Prostate gland (tissue), 2 donors: ENCODE data around the gene GOLGA6C. TPM values are rescaled to one million over a fixed set of nuclear protein-coding genes. Genes with fewer than 3 reads are reported as not detected.

Source experiments
- DNase-seq: peaks from one replicate; pipeline ENCODE4 v3.0.0-alpha.2; 2019; ENCODE audit warnings: low spot score
- H3K27ac ChIP-seq, 2 donors: fragments of 200-600 bp; sonication (generic); 2 replicates each; pipeline ENCODE4 v1.5.1; 2017 to 2019
- H3K27me3 ChIP-seq: fragments of 200-600 bp; sonication (generic); replicated peaks from 2 replicates; pipeline ENCODE4 v1.5.1; 2019; ENCODE audit not compliant: insufficient read depth
- H3K36me3 ChIP-seq, 2 donors: fragments of 200-600 bp; sonication (generic); 1 replicate in 1 of 2; 2 replicates in 1 of 2; pipeline versions ENCODE4 v1.5.1 to v1.8.1; 2017 to 2019
- H3K4me1 ChIP-seq: fragments of 200-600 bp; sonication (generic); replicated peaks from 2 replicates; pipeline ENCODE4 v1.5.1; 2019
- H3K4me3 ChIP-seq, 2 donors: fragments of 200-600 bp; sonication (generic); 2 replicates each; pipeline ENCODE4 v1.5.1; 2017 to 2019
- H3K9me3 ChIP-seq: fragments of 200-600 bp; sonication (generic); 2 replicates; pipeline ENCODE4 v1.5.1; 2017
- CTCF ChIP-seq, 4 experiments: fragments of 200-600 bp in 2 of 4; fragments of 450-650 bp in 2 of 4; sonication (generic) in 2 of 4; IDR thresholded peaks; 1 replicate in 3 of 4; 2 replicates in 1 of 4; pipeline ENCODE4 v1.5.1; 2016 to 2019; ENCODE audit warnings: antibody characterized with exemption in 4 of 4, mild to moderate bottlenecking in 2 of 4, moderate library complexity in 2 of 4
- POLR2A ChIP-seq: fragments of 450-650 bp; IDR thresholded peaks from one replicate; pipeline ENCODE4 v1.6.1; 2016; ENCODE audit warnings: antibody characterized with exemption, mild to moderate bottlenecking
- POLR2AphosphoS5 ChIP-seq: sonication (generic); formaldehyde crosslinking; IDR thresholded peaks from one replicate; pipeline ENCODE4 v1.6.1; 2017; ENCODE audit warnings: antibody characterized with exemption
- WGBS: methylation state at CpG from one replicate; pipeline ENCODE4 v1.1.5; 2018; 5-methylcytosine and 5-hydroxymethylcytosine counted together
- intact Hi-C: fragments of 100-400 bp; cut with DNase I; formaldehyde crosslinking; loops from one replicate; pipeline ENCODE4 v1.14.2; 2022
- total RNA-seq, 2 donors: library from RNA; depleted of rRNA; stranded (reverse); fragments of >200 nt; gene quantifications; one replicate each; pipeline ENCODE4 v1.1.0, GENCODE V29; 2016

The GOLGA6C gene
- total RNA-seq, 2 donors from 2014 or later = 1.5 TPM; not detected in 1

GRCh38 chr15:75230551-75231371, 27.4 kb upstream of the GOLGA6C start:
- intact Hi-C loops = no loop called here
- Histone ChIP-seq H3K4me1 (no peaks in the 10 kb centered on the region), H3K4me3 (no peak overlapping the region), H3K9me3 (no peaks in the 10 kb centered on the region), H3K27ac (no peak overlapping the region), H3K27me3 (peaks cover 4% of the 10 kb centered on the region), H3K36me3 (no peaks in the 10 kb centered on the region)
- WGBS = 83% methylated on average over 16 of the region's 16 CpGs
- TF ChIP-seq CTCF (IDR thresholded peaks at IDR 0.05) (no peak), POLR2A (no peak), POLR2AphosphoS5 (no peak)
- DNase-seq = no peak

- TF ChIP-seq CTCF (IDR thresholded peaks at IDR 0.05) (no peak), POLR2AphosphoS5 (no peak), POLR2A (no peak)
- intact Hi-C loops = no loop called here
- Histone ChIP-seq H3K27me3 (peaks cover 4% of the 10 kb centered on the region), H3K4me1 (no peaks in the 10 kb centered on the region), H3K36me3 (no peaks in the 10 kb centered on the region), H3K27ac (no peak overlapping the region), H3K4me3 (no peak overlapping the region), H3K9me3 (no peaks in the 10 kb centered on the region)
- WGBS = 73% methylated on average over 4 of the region's 4 CpGs
- no peak for DNase-seq
These were observed 26.3 kb upstream of the GOLGA6C start for GRCh38 chr15:75231836-75232235.

GRCh38 chr15:75232252-75232813, 25.8 kb upstream of the GOLGA6C start:
- Histone ChIP-seq H3K27ac (no peak overlapping the region), H3K9me3 (no peaks in the 10 kb centered on the region), H3K4me3 (no peak overlapping the region), H3K36me3 (no peaks in the 10 kb centered on the region), H3K27me3 (peaks cover 4% of the 10 kb centered on the region), H3K4me1 (no peaks in the 10 kb centered on the region)
- TF ChIP-seq POLR2A = no peak
- TF ChIP-seq POLR2AphosphoS5 = no peak
- no peak for TF ChIP-seq CTCF (IDR thresholded peaks at IDR 0.05)
- intact Hi-C loops = no loop called here
- WGBS = 92% methylated on average over 12 of the region's 12 CpGs
- no peak for DNase-seq

- 83% methylated on average over 17 of the region's 17 CpGs for whole genome bisulfite sequencing
- no peak for TF ChIP-seq POLR2AphosphoS5
- no peak overlapping the region for H3K27ac ChIP-seq
- H3K27me3 ChIP-seq = peaks cover 4% of the 10 kb centered on the region
- intact Hi-C loops = no loop called here
- no peaks in the 10 kb centered on the region for H3K4me1 ChIP-seq
- no peak for DNase-seq
- no peaks in the 10 kb centered on the region for H3K36me3 ChIP-seq
- H3K4me3 ChIP-seq = no peak overlapping the region
- H3K9me3 ChIP-seq = no peaks in the 10 kb centered on the region
These were observed 25.2 kb upstream of the GOLGA6C start for GRCh38 chr15:75232826-75233503.

GRCh38 chr15:75233504-75234190, 24.5 kb upstream of the GOLGA6C start:
- no peak for DNase-seq
- peaks cover 4% of the 10 kb centered on the region for H3K27me3 ChIP-seq
- no peaks in the 10 kb centered on the region for H3K9me3 ChIP-seq
- H3K4me3 ChIP-seq = no peak overlapping the region
- no peaks in the 10 kb centered on the region for H3K4me1 ChIP-seq
- TF ChIP-seq CTCF (IDR thresholded peaks at IDR 0.05) (no peak), POLR2A (no peak), POLR2AphosphoS5 (no peak)
- WGBS = 62% methylated on average over 13 of the region's 14 CpGs
- intact Hi-C loops = no loop called here
- no peak overlapping the region for H3K27ac ChIP-seq
- no peaks in the 10 kb centered on the region for H3K36me3 ChIP-seq
